ENCODE measurements around the gene ADORA2A.

Gene ADORA2A

DNA sequence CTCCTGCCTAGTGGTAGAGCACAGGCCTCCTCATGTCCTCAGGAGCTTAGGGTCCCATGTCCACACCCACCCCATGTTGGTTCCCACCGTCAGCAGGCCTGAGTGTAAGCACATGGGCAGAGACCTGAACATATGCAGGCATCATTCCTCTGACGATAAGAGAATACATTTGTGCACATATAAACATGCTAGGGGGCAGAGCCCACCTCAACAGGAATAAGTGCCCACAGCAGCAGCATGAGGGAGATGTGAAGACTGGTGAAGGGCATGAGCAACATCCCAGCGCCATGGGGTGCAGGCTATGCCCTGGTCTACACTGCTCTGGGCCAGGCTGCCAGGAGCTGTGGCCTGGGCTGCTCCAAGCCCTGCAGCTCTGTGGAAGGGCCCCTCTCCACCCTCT is 16.9 kb downstream of the ADORA2A start:
- Histone ChIP-seq H4K8ac (ENCODE audit: low read depth, low read length) (no peak overlapping the region), H3K27ac (ENCODE audit: low read depth, low read length) (no peak overlapping the region), H3K9me3 (ENCODE audit: insufficient read depth, low read depth, low read length) (no peaks in the 10 kb centered on the region), H2AK5ac (ENCODE audit: low read length) (no peak overlapping the region), H3K79me2 (ENCODE audit: control insufficient read depth, insufficient read depth, low read length, poor library complexity) (no peaks in the 10 kb centered on the region), H3K79me1 (ENCODE audit: low read length) (no peaks in the 10 kb centered on the region), H2BK120ac (ENCODE audit: insufficient read depth, low read length, poor library complexity) (no peak overlapping the region), H3K27me3 (ENCODE audit: insufficient read depth, low read length) (no peaks in the 10 kb centered on the region), H3K4me1 (ENCODE audit: control insufficient read depth in 1 of 2, insufficient read depth in 2 of 2, low read length in 2 of 2) (peaks cover 0 to 5% of the 10 kb centered on the region in 2 experiments), H3K4me2 (ENCODE audit: low read length) (no peak overlapping the region), H3K23ac (ENCODE audit: low read length) (no peak overlapping the region), H2AFZ (ENCODE audit: insufficient read depth, low read length, poor library complexity) (no peak overlapping the region), H4K12ac (ENCODE audit: low read depth, low read length) (no peak overlapping the region), H4K91ac (ENCODE audit: low read depth, low read length) (no peak overlapping the region), H3K36me3 (ENCODE audit: control insufficient read depth in 1 of 2, insufficient read depth in 2 of 2, low read length in 2 of 2) (no peaks in the 10 kb centered on the region), H3K18ac (ENCODE audit: low read length) (no peak overlapping the region), H3K9ac (ENCODE audit: low read length) (no peak overlapping the region), H2BK5ac (ENCODE audit: low read depth, low read length, poor library complexity) (no peak overlapping the region), H2BK12ac (ENCODE audit: low read length) (no peak overlapping the region), H3K4me3 (ENCODE audit: low read depth, low read length) (peak overlapping the region; percentile 18), H3K4ac (ENCODE audit: low read depth, low read length) (no peak overlapping the region), H3K14ac (ENCODE audit: low read length) (no peak overlapping the region)
- DNase-seq = no peak
- no CpG with 5 or more reads among the region's 3 CpGs for WGBS (ENCODE audit: extremely low coverage, insufficient coverage, insufficient read length)

DNA sequence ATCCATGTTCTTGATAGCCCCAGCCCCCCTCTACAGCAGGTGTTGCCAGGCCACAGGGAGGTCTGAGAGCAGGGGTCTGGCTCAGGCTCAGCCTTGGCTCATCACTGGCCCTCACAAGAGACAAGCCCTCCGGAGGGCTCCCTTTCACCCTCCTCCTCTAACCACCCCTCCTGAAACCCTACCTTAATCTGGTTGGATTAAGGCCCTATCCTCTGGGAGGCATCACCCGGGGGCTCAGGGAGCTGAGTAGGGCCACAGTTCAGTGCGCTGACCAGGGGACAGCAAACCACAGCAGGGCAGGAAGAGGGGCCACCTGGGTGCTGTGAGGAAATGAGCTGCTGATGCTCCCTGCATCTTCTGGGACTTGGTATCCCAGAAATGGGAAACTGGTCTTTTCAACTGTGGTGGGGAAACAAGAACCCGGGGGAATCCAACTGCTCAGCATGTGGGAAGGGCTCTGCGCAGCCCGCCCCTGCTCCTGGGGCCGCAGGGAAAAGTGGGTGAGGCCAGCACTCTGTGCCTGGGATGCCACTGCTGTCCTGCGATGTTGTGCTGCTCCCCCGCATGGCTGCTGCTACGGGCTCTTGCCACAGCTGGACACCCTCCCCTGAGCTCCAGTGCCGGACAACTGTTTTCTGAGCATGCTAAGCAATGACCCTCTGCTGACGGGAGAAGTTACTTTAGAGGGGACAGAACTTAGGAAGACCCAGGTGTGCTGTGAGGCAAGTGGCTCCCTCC is 17.5 kb downstream of the ADORA2A start:
- Histone ChIP-seq H3K18ac (ENCODE audit: low read length) (no peak overlapping the region), H2BK5ac (ENCODE audit: low read depth, low read length, poor library complexity) (no peak overlapping the region), H3K4ac (ENCODE audit: low read depth, low read length) (no peak overlapping the region), H3K36me3 (ENCODE audit: control insufficient read depth in 1 of 2, insufficient read depth in 2 of 2, low read length in 2 of 2) (no peaks in the 10 kb centered on the region), H2AFZ (ENCODE audit: insufficient read depth, low read length, poor library complexity) (no peak overlapping the region), H3K27me3 (ENCODE audit: insufficient read depth, low read length) (no peaks in the 10 kb centered on the region), H4K8ac (ENCODE audit: low read depth, low read length) (no peak overlapping the region), H3K79me1 (ENCODE audit: low read length) (no peaks in the 10 kb centered on the region), H3K79me2 (ENCODE audit: control insufficient read depth, insufficient read depth, low read length, poor library complexity) (no peaks in the 10 kb centered on the region), H3K9ac (ENCODE audit: low read length) (no peak overlapping the region), H2AK5ac (ENCODE audit: low read length) (no peak overlapping the region), H3K4me2 (ENCODE audit: low read length) (no peak overlapping the region), H3K4me3 (ENCODE audit: low read depth, low read length) (peak overlapping the region; percentile 18), H3K27ac (ENCODE audit: low read depth, low read length) (no peak overlapping the region), H4K91ac (ENCODE audit: low read depth, low read length) (no peak overlapping the region), H3K23ac (ENCODE audit: low read length) (no peak overlapping the region), H3K9me3 (ENCODE audit: insufficient read depth, low read depth, low read length) (no peaks in the 10 kb centered on the region), H4K12ac (ENCODE audit: low read depth, low read length) (no peak overlapping the region), H3K14ac (ENCODE audit: low read length) (no peak overlapping the region), H2BK12ac (ENCODE audit: low read length) (no peak overlapping the region), H2BK120ac (ENCODE audit: insufficient read depth, low read length, poor library complexity) (no peak overlapping the region), H3K4me1 (ENCODE audit: control insufficient read depth in 1 of 2, insufficient read depth in 2 of 2, low read length in 2 of 2) (peaks cover 0 to 5% of the 10 kb centered on the region in 2 experiments)
- no CpG with 5 or more reads among the region's 12 CpGs for WGBS (ENCODE audit: extremely low coverage, insufficient coverage, insufficient read length)
- no peak for DNase-seq

- H2AFZ ChIP-seq (ENCODE audit: insufficient read depth, low read length, poor library complexity) = no peak overlapping the region
- no peak overlapping the region for H3K18ac ChIP-seq (ENCODE audit: low read length)
- no peak overlapping the region for H3K14ac ChIP-seq (ENCODE audit: low read length)
- no peak overlapping the region for H3K4me2 ChIP-seq (ENCODE audit: low read length)
- no peak overlapping the region for H2BK120ac ChIP-seq (ENCODE audit: insufficient read depth, low read length, poor library complexity)
- H3K79me1 ChIP-seq (ENCODE audit: low read length) = no peaks in the 10 kb centered on the region
- H3K36me3 ChIP-seq (ENCODE audit: control insufficient read depth in 1 of 2, insufficient read depth in 2 of 2, low read length in 2 of 2) = no peaks in the 10 kb centered on the region
- no peak overlapping the region for H4K8ac ChIP-seq (ENCODE audit: low read depth, low read length)
- no peak overlapping the region for H3K27ac ChIP-seq (ENCODE audit: low read depth, low read length)
- H2BK12ac ChIP-seq (ENCODE audit: low read length) = no peak overlapping the region
- no peak overlapping the region for H2AK5ac ChIP-seq (ENCODE audit: low read length)
- no peak overlapping the region for H2BK5ac ChIP-seq (ENCODE audit: low read depth, low read length, poor library complexity)
- no peak for DNase-seq
- peaks cover 0 to 5% of the 10 kb centered on the region in 2 experiments for H3K4me1 ChIP-seq (ENCODE audit: control insufficient read depth in 1 of 2, insufficient read depth in 2 of 2, low read length in 2 of 2)
- H4K91ac ChIP-seq (ENCODE audit: low read depth, low read length) = no peak overlapping the region
- H3K9ac ChIP-seq (ENCODE audit: low read length) = no peak overlapping the region
- no peaks in the 10 kb centered on the region for H3K9me3 ChIP-seq (ENCODE audit: insufficient read depth, low read depth, low read length)
- H3K4me3 ChIP-seq (ENCODE audit: low read depth, low read length) = no peak overlapping the region
- no CpG with 5 or more reads among the region's 11 CpGs for WGBS (ENCODE audit: extremely low coverage, insufficient coverage, insufficient read length)
- H4K12ac ChIP-seq (ENCODE audit: low read depth, low read length) = no peak overlapping the region
- H3K27me3 ChIP-seq (ENCODE audit: insufficient read depth, low read length) = no peaks in the 10 kb centered on the region
- H3K23ac ChIP-seq (ENCODE audit: low read length) = no peak overlapping the region
- no peaks in the 10 kb centered on the region for H3K79me2 ChIP-seq (ENCODE audit: control insufficient read depth, insufficient read depth, low read length, poor library complexity)
- no peak overlapping the region for H3K4ac ChIP-seq (ENCODE audit: low read depth, low read length)
Observed at GRCh38 chr22:24445481-24446259, 18.3 kb downstream of the ADORA2A start.

DNA sequence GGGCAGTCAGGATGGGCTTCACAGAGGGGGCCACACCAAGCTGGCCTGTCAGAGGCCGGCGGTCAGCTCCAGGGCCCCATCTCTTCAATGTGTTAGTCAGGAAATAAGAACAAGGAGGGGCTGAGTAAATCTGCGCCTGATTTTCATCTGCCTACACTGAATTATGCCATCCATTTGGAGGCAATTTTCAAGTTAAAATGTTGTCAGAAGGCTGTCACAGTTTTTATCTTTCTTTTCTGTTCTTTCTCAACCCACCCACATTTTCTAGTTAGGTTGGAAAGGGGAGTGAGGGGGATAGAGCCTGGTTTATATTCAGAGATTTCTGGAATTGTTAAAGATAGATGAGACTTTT is 18.8 kb downstream of the ADORA2A start:
- Histone ChIP-seq H3K14ac (ENCODE audit: low read length) (no peak overlapping the region), H3K18ac (ENCODE audit: low read length) (no peak overlapping the region), H4K91ac (ENCODE audit: low read depth, low read length) (no peak overlapping the region), H3K9me3 (ENCODE audit: insufficient read depth, low read depth, low read length) (no peaks in the 10 kb centered on the region), H2BK5ac (ENCODE audit: low read depth, low read length, poor library complexity) (no peak overlapping the region), H2BK12ac (ENCODE audit: low read length) (no peak overlapping the region), H3K27ac (ENCODE audit: low read depth, low read length) (no peak overlapping the region), H3K4me1 (ENCODE audit: control insufficient read depth in 1 of 2, insufficient read depth in 2 of 2, low read length in 2 of 2) (peaks cover 0 to 5% of the 10 kb centered on the region in 2 experiments), H3K27me3 (ENCODE audit: insufficient read depth, low read length) (no peaks in the 10 kb centered on the region), H2BK120ac (ENCODE audit: insufficient read depth, low read length, poor library complexity) (no peak overlapping the region), H3K4me2 (ENCODE audit: low read length) (no peak overlapping the region), H4K12ac (ENCODE audit: low read depth, low read length) (no peak overlapping the region), H3K36me3 (ENCODE audit: control insufficient read depth in 1 of 2, insufficient read depth in 2 of 2, low read length in 2 of 2) (no peaks in the 10 kb centered on the region), H3K79me1 (ENCODE audit: low read length) (no peaks in the 10 kb centered on the region), H2AK5ac (ENCODE audit: low read length) (no peak overlapping the region), H3K23ac (ENCODE audit: low read length) (no peak overlapping the region), H4K8ac (ENCODE audit: low read depth, low read length) (no peak overlapping the region), H2AFZ (ENCODE audit: insufficient read depth, low read length, poor library complexity) (no peak overlapping the region), H3K4me3 (ENCODE audit: low read depth, low read length) (no peak overlapping the region), H3K9ac (ENCODE audit: low read length) (no peak overlapping the region), H3K4ac (ENCODE audit: low read depth, low read length) (no peak overlapping the region), H3K79me2 (ENCODE audit: control insufficient read depth, insufficient read depth, low read length, poor library complexity) (no peaks in the 10 kb centered on the region)
- WGBS (ENCODE audit: extremely low coverage, insufficient coverage, insufficient read length) = no CpG with 5 or more reads among the region's 3 CpGs
- DNase-seq = no peak

Measured in trophoblast cell (in vitro differentiated cells and primary cell).